Measurements from ENCODE around the gene AHSP. TPM values are rescaled to one million over a fixed set of nuclear protein-coding genes. Genes with fewer than 3 reads are reported as not detected.
"Not testable (repeated sequence)": the region's sequence is repeated elsewhere in the genome, so short reads cannot be mapped to it uniquely, and the experiment has no call there.

The AHSP gene
- total RNA-seq, 2 experiments from 2014 or later: not detected

DNA sequence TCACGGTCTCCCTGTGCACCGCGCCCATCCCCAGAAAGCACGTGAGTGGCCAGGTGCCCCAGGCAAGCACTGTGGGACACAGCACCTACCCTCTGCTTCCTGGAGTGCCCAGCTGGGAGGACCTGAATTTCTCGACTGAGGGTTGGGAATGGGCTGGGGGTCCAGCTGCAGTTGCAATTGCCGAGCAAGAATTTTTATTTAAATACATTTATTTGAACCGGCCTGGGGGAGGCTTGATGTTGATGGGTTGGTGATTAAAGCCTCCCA is 38.5 kb upstream of the AHSP start:
- no peak for ATAC-seq
- H3K27ac Mint-ChIP-seq: no peak overlapping the region
- CTCF ChIA-PET: interaction anchor here (1.8 kb wide), 1 partner anchor 11 kb away, joined by 4 read pairs; no protein-coding TSS in a partner anchor

DNA sequence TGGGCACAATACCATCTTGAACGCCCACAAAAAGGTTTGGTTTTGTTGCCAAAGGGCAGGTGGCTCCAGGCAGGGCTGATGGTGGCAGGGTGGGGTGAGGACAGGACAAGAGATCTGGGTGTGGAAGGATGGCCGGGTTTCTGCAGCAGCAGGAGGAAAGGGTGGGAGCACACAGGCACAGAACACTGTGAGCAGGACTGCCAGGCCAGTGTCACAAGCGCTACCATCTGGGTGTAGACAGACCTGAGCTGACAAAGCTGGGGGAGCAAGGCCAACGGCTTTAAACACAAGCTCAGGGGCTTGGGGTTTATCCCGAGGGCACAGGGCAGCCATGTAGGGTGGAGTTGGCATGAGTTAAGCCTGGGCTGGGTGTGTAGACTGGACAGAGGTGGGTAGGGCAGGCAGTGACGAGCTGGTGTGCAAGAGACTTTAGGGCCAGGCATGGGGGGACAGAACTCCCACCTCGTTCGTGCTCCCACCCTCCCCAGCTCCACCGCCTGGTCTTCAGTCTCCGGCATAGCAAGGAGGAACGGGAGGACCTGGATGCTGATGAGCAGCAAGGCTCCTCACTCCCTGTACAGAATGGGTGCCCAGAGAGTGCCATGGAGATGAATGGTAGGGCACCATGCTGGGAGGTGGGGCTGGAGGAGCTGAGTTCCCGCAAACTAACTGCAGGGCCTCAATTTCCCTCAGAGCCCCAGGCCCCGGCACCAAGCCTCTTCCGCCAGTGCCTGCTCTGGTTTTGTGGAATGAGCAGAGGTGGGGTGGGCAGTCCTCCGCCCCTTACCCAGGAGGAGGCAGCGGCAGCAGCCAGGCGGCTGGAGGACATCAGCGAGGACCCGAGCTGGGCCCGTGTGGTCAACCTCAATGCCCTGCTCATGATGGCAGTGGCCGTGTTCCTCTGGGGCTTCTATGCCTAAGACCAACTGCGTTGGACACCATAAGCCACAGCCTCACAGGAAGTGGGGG is 37.8 kb upstream of the AHSP start:
- Mint-ChIP-seq H3K36me3 (peaks cover 1% of the 10 kb centered on the region), H3K27ac (no peak overlapping the region), H3K4me1 (peaks cover 5% of the 10 kb centered on the region), H3K4me3 (peak overlapping the region; percentile 12), H3K27me3 (peaks cover 22% of the 10 kb centered on the region), H3K9me3 (ENCODE audit: low read depth) (no peaks in the 10 kb centered on the region)
- ATAC-seq: no peak
- CTCF ChIA-PET: interaction anchor here (1.8 kb wide), 1 partner anchor 12 kb away, joined by 4 read pairs; no protein-coding TSS in a partner anchor
- peak; percentile 39 for DNase-seq

More for the DNA sequence above, 38.5 kb upstream of the AHSP start:
- H3K36me3 Mint-ChIP-seq: peaks cover 1% of the 10 kb centered on the region
- H3K27me3 Mint-ChIP-seq: peaks cover 24% of the 10 kb centered on the region
- H3K4me3 Mint-ChIP-seq: no peak overlapping the region
- H3K9me3 Mint-ChIP-seq (ENCODE audit: low read depth): no peaks in the 10 kb centered on the region
- DNase-seq: no peak
- peaks cover 5% of the 10 kb centered on the region for H3K4me1 Mint-ChIP-seq

DNA sequence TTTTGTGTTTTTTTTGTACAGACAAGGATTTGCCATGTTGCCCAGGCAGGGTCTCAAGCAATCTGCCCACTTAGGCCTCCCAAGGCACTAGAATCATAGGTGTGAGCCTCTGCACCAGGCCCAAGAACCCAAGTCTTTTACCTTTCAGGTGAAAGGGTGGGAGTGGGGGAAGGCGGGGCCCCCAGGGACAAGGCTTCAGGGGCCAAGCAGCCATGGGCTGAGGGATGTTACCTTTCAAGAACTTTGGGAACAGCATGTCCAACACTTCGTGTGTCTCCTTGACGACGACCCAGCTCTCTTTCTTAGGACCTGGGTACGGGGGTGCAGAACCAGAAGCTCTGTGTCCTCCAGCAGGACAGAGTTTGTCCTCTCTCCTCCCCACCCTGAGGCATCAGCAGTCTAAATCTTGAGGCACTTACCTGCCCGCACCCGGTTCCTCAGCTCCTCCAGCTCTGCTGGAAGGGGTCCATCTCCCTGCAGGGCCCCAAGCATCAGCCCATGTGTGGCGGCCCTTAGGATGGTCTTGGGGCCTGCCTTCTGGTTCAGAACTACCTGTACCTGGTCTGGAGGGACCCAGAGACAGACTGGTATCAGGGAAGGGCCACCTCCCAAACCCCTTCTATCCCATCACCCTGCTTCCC is 35.8 kb upstream of the AHSP start:
- CTCF ChIA-PET: no interaction called here
- H3K27me3 Mint-ChIP-seq: peaks cover 8% of the 10 kb centered on the region
- peaks cover 1% of the 10 kb centered on the region for H3K36me3 Mint-ChIP-seq
- DNase-seq (no peak), ATAC-seq (no peak)
- no peak overlapping the region for H3K27ac Mint-ChIP-seq
- no peaks in the 10 kb centered on the region for H3K9me3 Mint-ChIP-seq (ENCODE audit: low read depth)
- peaks cover 5% of the 10 kb centered on the region for H3K4me1 Mint-ChIP-seq
- no peak overlapping the region for H3K4me3 Mint-ChIP-seq

DNA sequence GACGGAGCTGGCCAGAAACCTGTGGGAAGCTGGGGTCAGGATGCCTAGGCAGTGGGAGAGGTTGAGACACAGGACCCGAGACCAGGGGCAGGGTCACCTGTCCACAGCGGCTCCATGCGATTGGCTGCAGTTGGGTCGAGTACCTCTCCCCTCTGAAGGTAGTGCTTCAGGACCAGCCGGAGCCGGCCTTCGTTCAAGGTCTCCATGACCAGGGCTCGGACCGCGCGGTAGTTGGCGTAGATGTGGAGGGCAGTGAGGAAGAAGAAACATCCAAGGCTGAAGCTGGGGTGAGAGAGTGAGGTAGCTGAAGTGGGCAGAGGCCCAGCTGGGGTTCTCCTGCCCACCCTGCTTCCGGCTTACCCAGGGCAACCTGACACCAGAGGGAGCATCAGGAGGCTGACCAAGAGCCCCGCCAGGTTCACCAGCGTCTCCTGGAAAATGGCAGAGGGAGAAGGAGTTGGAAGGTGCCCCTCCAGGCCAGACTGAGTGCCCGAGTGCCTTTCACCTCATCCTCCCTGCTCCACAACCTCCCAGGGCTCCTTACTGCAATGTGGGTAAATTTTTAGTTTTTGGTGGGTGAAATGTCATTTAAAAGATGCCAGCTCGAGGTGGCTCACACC is 34.1 kb upstream of the AHSP start:
- ATAC-seq: no peak
- DNase-seq: no peak
- H3K9me3 Mint-ChIP-seq (ENCODE audit: low read depth): no peaks in the 10 kb centered on the region
- peaks cover 1% of the 10 kb centered on the region for H3K36me3 Mint-ChIP-seq
- H3K27ac Mint-ChIP-seq: no peak overlapping the region
- H3K4me3 Mint-ChIP-seq: no peak overlapping the region
- no peaks in the 10 kb centered on the region for H3K27me3 Mint-ChIP-seq
- CTCF ChIA-PET: no interaction called here
- H3K4me1 Mint-ChIP-seq: no peaks in the 10 kb centered on the region

DNA sequence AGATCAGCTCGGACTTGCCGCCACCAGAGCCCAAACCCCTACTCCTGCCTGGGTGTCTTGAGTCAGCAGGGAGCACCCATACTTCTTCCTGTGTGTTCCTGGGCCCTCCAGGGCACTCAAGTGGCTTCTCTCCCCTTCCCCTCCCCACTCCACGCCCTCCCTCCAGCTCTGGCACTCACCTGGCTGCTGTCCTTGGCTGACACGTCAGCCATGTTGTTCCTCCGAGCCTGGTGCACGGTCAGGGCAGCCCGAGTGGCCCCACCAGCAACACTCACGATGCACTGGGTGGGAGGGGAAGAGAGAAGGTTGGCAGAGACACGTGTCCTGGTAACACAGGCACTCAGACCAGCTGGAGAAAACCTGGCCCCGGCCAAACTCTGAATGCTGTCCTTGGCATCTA is 31.0 kb upstream of the AHSP start:
- Mint-ChIP-seq H3K36me3 (no peaks in the 10 kb centered on the region), H3K4me1 (no peaks in the 10 kb centered on the region), H3K9me3 (ENCODE audit: low read depth) (no peaks in the 10 kb centered on the region), H3K27ac (no peak overlapping the region), H3K27me3 (no peaks in the 10 kb centered on the region), H3K4me3 (no peak overlapping the region)
- CTCF ChIA-PET: no interaction called here
- DNase-seq: no peak
- no peak for ATAC-seq

DNA sequence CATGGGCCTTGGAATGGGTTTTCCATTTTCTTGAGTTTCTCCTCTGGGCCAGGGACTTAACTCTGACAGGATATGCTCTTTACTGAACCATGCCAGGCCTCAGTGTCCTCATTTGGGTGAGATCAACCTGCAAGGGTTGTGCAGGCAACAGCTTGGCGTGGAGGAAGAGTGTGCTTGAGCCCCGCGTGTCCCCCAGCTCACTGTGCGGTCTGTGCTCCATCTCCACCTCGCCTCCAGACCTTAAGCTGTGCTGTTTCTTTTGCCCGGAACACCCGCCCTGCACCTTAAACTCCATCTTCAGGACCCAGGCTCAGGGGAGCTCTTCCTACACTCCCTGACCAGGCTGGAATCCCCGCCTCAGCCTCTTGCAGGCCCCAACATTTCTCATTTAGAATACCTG is 29.2 kb upstream of the AHSP start:
- Mint-ChIP-seq H3K27ac (no peak overlapping the region), H3K27me3 (no peaks in the 10 kb centered on the region), H3K9me3 (ENCODE audit: low read depth) (no peaks in the 10 kb centered on the region), H3K36me3 (no peaks in the 10 kb centered on the region), H3K4me3 (no peak overlapping the region), H3K4me1 (no peaks in the 10 kb centered on the region)
- no peak for DNase-seq
- ATAC-seq: no peak
- CTCF ChIA-PET: no interaction called here

DNA sequence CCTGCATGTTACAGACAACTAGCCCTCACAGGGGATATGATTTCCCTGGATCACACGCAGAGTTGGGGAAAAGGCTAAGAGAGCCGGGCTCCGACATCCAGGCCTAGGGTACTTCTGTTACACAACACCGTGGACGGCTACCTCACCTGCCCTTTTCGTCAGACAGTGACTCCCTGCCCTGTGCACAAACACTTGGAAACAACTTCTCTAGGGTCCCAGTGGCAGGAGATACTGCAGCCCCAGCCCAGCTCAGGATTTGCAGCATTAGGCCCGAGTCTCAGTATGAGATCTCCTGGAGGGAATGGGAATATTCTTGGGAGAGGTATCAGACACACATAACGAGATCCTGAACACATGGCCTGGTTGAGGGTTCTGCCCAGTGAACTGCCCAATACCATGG is 27.8 kb upstream of the AHSP start:
- CTCF ChIA-PET: no interaction called here
- Mint-ChIP-seq H3K4me1 (peaks cover 8% of the 10 kb centered on the region), H3K27me3 (no peaks in the 10 kb centered on the region), H3K27ac (no peak overlapping the region), H3K4me3 (no peak overlapping the region), H3K36me3 (peaks cover 2% of the 10 kb centered on the region), H3K9me3 (ENCODE audit: low read depth) (no peaks in the 10 kb centered on the region)
- no peak for DNase-seq
- no peak for ATAC-seq

DNA sequence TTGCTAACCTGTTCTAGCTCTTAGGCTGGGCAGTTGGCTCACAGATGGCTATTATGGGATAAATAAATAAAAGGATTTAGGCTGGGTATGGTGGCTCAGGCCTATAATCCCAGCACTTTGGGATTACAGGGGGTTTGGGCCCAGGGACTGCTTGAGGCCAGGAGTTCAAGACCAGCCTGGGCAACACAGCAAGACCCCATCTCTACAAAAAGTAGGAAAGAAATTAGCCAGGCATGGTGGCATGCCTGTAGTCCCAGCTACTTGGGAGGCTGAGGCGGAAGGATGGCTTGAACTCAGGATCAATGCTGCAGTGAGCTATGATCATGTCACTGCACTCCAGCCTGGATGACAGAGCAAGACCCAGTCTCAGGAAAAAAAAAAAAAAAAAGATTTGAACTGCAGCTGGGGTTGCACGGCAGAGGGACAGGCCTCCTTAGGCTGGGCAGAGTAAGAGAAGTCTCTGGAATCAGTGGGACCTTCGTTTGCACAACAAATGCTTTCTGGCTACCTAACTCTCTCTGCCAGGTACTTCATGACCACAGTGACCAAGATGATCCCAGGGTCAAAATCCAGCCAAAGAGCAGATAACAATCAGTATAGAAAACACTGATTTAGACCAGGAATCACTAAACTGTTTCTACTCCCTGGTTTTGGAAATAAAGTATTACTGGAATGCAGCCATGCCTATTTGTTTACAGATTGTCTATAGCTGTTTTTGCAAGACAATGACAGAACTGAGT is 26.3 kb upstream of the AHSP start:
- DNase-seq (no peak), ATAC-seq (no peak)
- Mint-ChIP-seq H3K4me1 (peaks cover 21% of the 10 kb centered on the region), H3K9me3 (ENCODE audit: low read depth) (no peaks in the 10 kb centered on the region), H3K36me3 (peaks cover 9% of the 10 kb centered on the region), H3K27ac (no peak overlapping the region), H3K27me3 (no peaks in the 10 kb centered on the region), H3K4me3 (no peak overlapping the region)
- CTCF ChIA-PET: interaction anchor here (0.6 kb wide), 1 partner anchor 26 kb away, joined by 3 read pairs; no protein-coding TSS in a partner anchor

DNA sequence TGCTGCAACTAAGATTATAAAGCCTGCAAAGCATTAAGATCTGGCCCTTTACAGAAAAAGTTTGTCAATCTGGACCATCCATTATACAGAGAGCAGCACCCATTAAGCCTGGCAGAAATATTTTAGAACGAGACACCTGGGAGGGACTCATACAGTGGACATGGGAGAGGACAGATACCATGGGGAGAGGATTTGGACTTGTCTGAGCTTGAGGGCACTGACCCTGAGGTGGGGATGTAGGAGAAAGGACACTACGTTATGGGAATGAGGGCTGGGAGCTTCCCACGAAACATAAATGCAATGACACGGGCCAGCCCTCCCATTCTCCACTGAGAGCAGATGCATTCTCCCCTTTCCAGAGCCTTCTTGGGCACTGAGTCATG is 25.7 kb upstream of the AHSP start:
- Mint-ChIP-seq H3K4me3 (no peak overlapping the region), H3K27me3 (no peaks in the 10 kb centered on the region), H3K9me3 (ENCODE audit: low read depth) (no peaks in the 10 kb centered on the region), H3K27ac (no peak overlapping the region), H3K36me3 (peaks cover 9% of the 10 kb centered on the region), H3K4me1 (peaks cover 25% of the 10 kb centered on the region)
- DNase-seq: no peak
- CTCF ChIA-PET: no interaction called here
- no peak for ATAC-seq

DNA sequence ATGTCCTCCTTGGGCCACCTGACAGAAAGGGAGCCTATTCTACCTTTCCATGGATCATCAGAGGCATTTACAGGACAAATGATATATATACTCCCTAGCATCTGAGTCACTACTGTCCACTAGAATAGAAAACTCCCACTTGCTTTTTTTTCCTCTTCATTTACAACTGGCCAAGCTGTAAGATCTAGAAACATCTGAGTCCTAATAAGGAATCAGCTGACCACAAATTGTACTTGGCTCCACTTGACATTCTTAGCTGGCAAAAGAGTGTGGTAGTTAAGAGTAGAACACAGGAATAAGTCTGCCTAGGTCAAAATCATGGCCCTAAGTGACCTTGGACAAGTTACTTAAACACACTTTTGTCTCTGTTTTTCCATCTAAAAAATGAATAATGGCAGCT is 24.7 kb upstream of the AHSP start:
- H3K4me3 Mint-ChIP-seq: no peak overlapping the region
- ATAC-seq (no peak), DNase-seq (no peak)
- H3K27ac Mint-ChIP-seq: no peak overlapping the region
- H3K4me1 Mint-ChIP-seq: peaks cover 32% of the 10 kb centered on the region
- peaks cover 9% of the 10 kb centered on the region for H3K36me3 Mint-ChIP-seq
- no peaks in the 10 kb centered on the region for H3K9me3 Mint-ChIP-seq (ENCODE audit: low read depth)
- H3K27me3 Mint-ChIP-seq: no peaks in the 10 kb centered on the region
- CTCF ChIA-PET: interaction anchor here (0.8 kb wide), 1 partner anchor 16 kb away, joined by 3 read pairs; no protein-coding TSS in a partner anchor

DNA sequence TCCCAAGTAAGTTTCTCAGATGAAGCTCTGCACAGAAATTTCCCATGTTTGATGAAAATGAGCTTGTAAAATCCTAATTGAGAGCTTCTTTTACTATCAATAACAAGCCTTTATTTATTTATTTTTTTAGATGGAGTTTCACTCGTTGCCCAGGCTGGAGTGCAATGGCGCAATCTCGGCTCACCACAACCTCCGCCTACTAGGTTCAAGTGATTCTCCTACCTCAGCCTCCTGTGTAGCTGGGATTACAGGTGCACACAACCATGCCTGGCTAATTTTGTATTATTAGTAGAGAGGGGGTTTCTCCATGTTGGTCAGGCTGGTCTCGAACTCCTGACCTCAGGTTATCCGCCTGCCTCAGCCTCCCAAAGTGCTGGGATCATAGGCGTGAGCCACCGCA is 24.1 kb upstream of the AHSP start:
- not testable (repeated sequence) for H3K9me3 Mint-ChIP-seq (ENCODE audit: low read depth); ATAC-seq; H3K27ac Mint-ChIP-seq; H3K4me3 Mint-ChIP-seq; H3K36me3 Mint-ChIP-seq; H3K27me3 Mint-ChIP-seq; DNase-seq
- CTCF ChIA-PET: interaction anchor here (0.8 kb wide), 1 partner anchor 16 kb away, joined by 3 read pairs; no protein-coding TSS in a partner anchor
- H3K4me1 Mint-ChIP-seq: peaks cover 32% of the 10 kb centered on the region

DNA sequence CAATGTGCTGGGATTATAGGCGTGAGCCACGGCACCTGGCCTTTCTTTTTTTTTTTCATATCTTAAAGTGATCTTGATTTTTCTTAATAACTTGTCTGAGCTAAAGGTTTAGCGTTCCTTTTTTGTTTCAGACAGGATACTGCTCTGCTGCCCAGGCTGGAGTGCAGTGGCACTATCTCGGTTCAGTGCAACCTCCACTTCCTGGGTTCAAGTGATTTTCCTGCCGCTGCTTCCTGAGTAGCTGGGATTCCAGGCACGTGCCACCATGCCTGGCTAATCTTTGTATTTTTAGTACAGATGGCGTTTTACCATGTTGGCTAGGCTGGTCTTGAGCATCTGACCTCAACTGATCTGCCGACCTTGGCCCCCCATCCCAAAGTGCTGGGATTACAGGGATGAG is 23.5 kb upstream of the AHSP start:
- Mint-ChIP-seq H3K27me3 (no peaks in the 10 kb centered on the region), H3K4me3 (no peak overlapping the region), H3K9me3 (ENCODE audit: low read depth) (no peaks in the 10 kb centered on the region), H3K27ac (no peak overlapping the region), H3K4me1 (peaks cover 38% of the 10 kb centered on the region), H3K36me3 (peaks cover 9% of the 10 kb centered on the region)
- DNase-seq: no peak
- CTCF ChIA-PET: no interaction called here
- no peak for ATAC-seq

DNA sequence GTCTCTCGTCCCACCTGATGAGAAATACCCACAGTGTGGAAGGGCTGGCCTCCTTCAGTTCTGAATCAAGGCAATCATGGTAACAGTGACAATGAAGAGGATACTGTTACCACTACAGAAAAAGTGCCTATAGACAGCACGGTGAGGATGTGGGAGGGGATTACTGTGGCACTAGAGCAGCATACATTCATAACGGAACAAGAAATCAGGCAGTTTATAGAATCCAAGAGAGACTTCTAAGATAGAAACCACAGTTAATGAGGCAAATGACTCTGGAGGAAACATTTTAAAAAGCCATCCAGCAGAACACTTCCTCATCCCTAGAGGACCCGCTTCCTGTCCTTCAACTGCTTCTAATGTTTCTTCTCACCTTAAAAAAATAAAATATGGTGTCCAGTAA is 22.2 kb upstream of the AHSP start:
- CTCF ChIA-PET: interaction anchor here (3.4 kb wide), 1 partner anchor 46 kb away, joined by 18 read pairs; the partner anchor contains the start of gene ARMC5
- Mint-ChIP-seq H3K27ac (peak overlapping the region; percentile 72), H3K4me3 (no peak overlapping the region), H3K4me1 (peaks cover 43% of the 10 kb centered on the region), H3K27me3 (no peaks in the 10 kb centered on the region), H3K36me3 (peaks cover 11% of the 10 kb centered on the region), H3K9me3 (ENCODE audit: low read depth) (no peaks in the 10 kb centered on the region)
- peak; percentile 49 for ATAC-seq
- peak; percentile 59 for DNase-seq
